Measurements from ENCODE around the gene CHST8.

GRCh38 chr19:33811736-33812387 is 190.1 kb downstream of the CHST8 start:
- TF ChIP-seq CTCF (conservative IDR thresholded peaks at IDR 0.05 in 1 of 2, IDR thresholded peaks at IDR 0.05 in 1 of 2; ENCODE audit: extremely low read depth in 1 of 2, insufficient read depth in 1 of 2, low read depth in 1 of 2, low read length in 2 of 2) (no peak), EZH2 (IDR thresholded peaks at IDR 0.05; ENCODE audit: borderline replicate concordance, low read length) (no peak)

Measured in mammary epithelial cell (primary cell).